ENCODE measurements around the gene GPD1L. TPM values are rescaled to one million over a fixed set of nuclear protein-coding genes. Genes with fewer than 3 reads are reported as not detected.

The GPD1L gene
- total RNA-seq, 4 donors from 2014 or later: 80.8 to 168 (median 91.3) TPM

- H3K27me3 ChIP-seq: no peaks in the 10 kb centered on the region
- peaks cover 0 to 34% of the 10 kb centered on the region in 2 donors for H3K36me3 ChIP-seq
- H3K4me1 ChIP-seq: peaks cover 0 to 6% of the 10 kb centered on the region in 2 donors
- TF ChIP-seq POLR2A (IDR thresholded peaks at IDR 0.05) (no peak), CTCF (IDR thresholded peaks at IDR 0.05 in 4 of 5, conservative IDR thresholded peaks at IDR 0.05 in 1 of 5) (no peak)
- ATAC-seq (no peak), DNase-seq (no peak)
- in situ Hi-C loops (cut with MboI; ENCODE audit: low sequenced_read_pairs in 4 of 4): no loop called here
- H3K9me3 ChIP-seq: no peaks in the 10 kb centered on the region
- H3K4me3 ChIP-seq: no peak overlapping the region
- intact Hi-C loops (cut with DNase I; ENCODE audit: low total_unique reads): no loop called here
- H3K27ac ChIP-seq: peak overlapping the region in 3 of 4 donors; percentile 24 to 50 (median 45)
Observed at GRCh38 chr3:32146746-32147211, 40.4 kb downstream of the GPD1L start.

- intact Hi-C loops (cut with DNase I; ENCODE audit: low total_unique reads) (no loop called here), in situ Hi-C loops (cut with MboI; ENCODE audit: low sequenced_read_pairs in 4 of 4) (no loop called here)
- H3K27ac ChIP-seq: peak overlapping the region in 3 of 4 donors; percentile 24 to 50 (median 45)
- peak in 1 of 2 donors; percentile 53 for ATAC-seq
- H3K4me1 ChIP-seq: peaks cover 0 to 6% of the 10 kb centered on the region in 2 donors
- TF ChIP-seq POLR2A (IDR thresholded peaks at IDR 0.05) (no peak), CTCF (IDR thresholded peaks at IDR 0.05 in 4 of 5, conservative IDR thresholded peaks at IDR 0.05 in 1 of 5) (no peak)
- DNase-seq: no peak
- no peaks in the 10 kb centered on the region for H3K27me3 ChIP-seq
- peaks cover 0 to 34% of the 10 kb centered on the region in 2 donors for H3K36me3 ChIP-seq
- no peak overlapping the region for H3K4me3 ChIP-seq
- H3K9me3 ChIP-seq: no peaks in the 10 kb centered on the region
Observed at GRCh38 chr3:32147509-32147908, 41.1 kb downstream of the GPD1L start.

GRCh38 chr3:32147933-32148332 is 41.5 kb downstream of the GPD1L start:
- H3K27ac ChIP-seq: no peak overlapping the region
- DNase-seq (no peak), ATAC-seq (no peak)
- intact Hi-C loops (cut with DNase I; ENCODE audit: low total_unique reads): no loop called here
- no peaks in the 10 kb centered on the region for H3K9me3 ChIP-seq
- no peaks in the 10 kb centered on the region for H3K27me3 ChIP-seq
- no peak overlapping the region for H3K4me3 ChIP-seq
- peaks cover 0 to 34% of the 10 kb centered on the region in 2 donors for H3K36me3 ChIP-seq
- no peak for TF ChIP-seq POLR2A (IDR thresholded peaks at IDR 0.05)
- no peak for TF ChIP-seq CTCF (IDR thresholded peaks at IDR 0.05 in 4 of 5, conservative IDR thresholded peaks at IDR 0.05 in 1 of 5)
- in situ Hi-C loops (cut with MboI; ENCODE audit: low sequenced_read_pairs in 4 of 4): no loop called here
- peaks cover 1 to 6% of the 10 kb centered on the region in 2 donors for H3K4me1 ChIP-seq

- no peaks in the 10 kb centered on the region for H3K27me3 ChIP-seq
- in situ Hi-C loops (cut with MboI; ENCODE audit: low sequenced_read_pairs in 4 of 4): no loop called here
- no peak overlapping the region for H3K27ac ChIP-seq
- no peak overlapping the region for H3K4me3 ChIP-seq
- intact Hi-C loops (cut with DNase I; ENCODE audit: low total_unique reads): no loop called here
- H3K4me1 ChIP-seq: peaks cover 5 to 6% of the 10 kb centered on the region in 2 donors
- H3K9me3 ChIP-seq: no peaks in the 10 kb centered on the region
- TF ChIP-seq POLR2A (IDR thresholded peaks at IDR 0.05): no peak
- TF ChIP-seq CTCF (IDR thresholded peaks at IDR 0.05 in 4 of 5, conservative IDR thresholded peaks at IDR 0.05 in 1 of 5): no peak
- ATAC-seq (no peak), DNase-seq (no peak)
- peaks cover 0 to 34% of the 10 kb centered on the region in 2 donors for H3K36me3 ChIP-seq
Observed at GRCh38 chr3:32148351-32148750, 41.9 kb downstream of the GPD1L start.

All from gastrocnemius medialis (tissue), 4 donors.